Endothelial cell of umbilical vein (primary cell): ENCODE data around the gene DPYD. TPM values are rescaled to one million over a fixed set of nuclear protein-coding genes. Genes with fewer than 3 reads are reported as not detected.

Experiments
- BruUV-seq: library from RNA; stranded (reverse); fragments of 400-500 nt; replicated peaks from 2 replicates; lab custom pipeline; 2021; lab: Mats Ljungman, UMichigan
- CTCF ChIA-PET: fragments of 300-600, 350-600 bp; sonication (Branson Sonifier 250); formaldehyde crosslinking; loops from one replicate; lab custom pipeline; 2021; ENCODE audit warnings: antibody characterized with exemption, inconsistent platforms; lab: Charles Lee
- POLR2A ChIA-PET: fragments of 300-600, 350-600 bp; sonication (Branson Sonifier 250); formaldehyde crosslinking; loops from one replicate; lab custom pipeline; 2021; ENCODE audit warnings: antibody characterized with exemption, inconsistent platforms; lab: Charles Lee
- DNase-seq: peaks from one replicate; pipeline ENCODE4 v3.0.0-alpha.2; 2011; ENCODE audit warnings: low read depth, low spot score
- FAIRE-seq: peaks from 2 replicates; lab custom pipeline; 2011; peaks lifted over from hg19 to GRCh38; lab: Jason Lieb, UNC
- H2AFZ ChIP-seq: 2 replicates; pipeline ENCODE4 v1.6.0; 2012; ENCODE audit warnings: low read depth, low read length, control low read depth, inconsistent platforms
- H3K27ac ChIP-seq: 2 replicates; pipeline ENCODE4 v1.5.1; 2011; ENCODE audit warnings: low read depth, mild to moderate bottlenecking, control low read depth, low read length, moderate library complexity; ENCODE audit not compliant: insufficient read depth
- H3K27me3 ChIP-seq, 2 experiments: 2 replicates each; pipeline versions ENCODE4 v1.6.0 to v1.6.1; 2011; ENCODE audit warnings: low read length in 2 of 2, mixed read lengths in 1 of 2; ENCODE audit not compliant: control insufficient read depth in 2 of 2, insufficient read depth in 2 of 2
- H3K36me3 ChIP-seq, 2 experiments: 2 replicates in 1 of 2; 3 replicates in 1 of 2; pipeline ENCODE4 v1.5.1; 2011; ENCODE audit warnings: low read length in 2 of 2, mild to moderate bottlenecking in 1 of 2, moderate library complexity in 1 of 2; ENCODE audit not compliant: control insufficient read depth in 2 of 2, insufficient read depth in 2 of 2; ENCODE audit errors: extremely low read depth in 1 of 2
- H3K4me1 ChIP-seq: 3 replicates; pipeline ENCODE4 v1.5.1; 2011; ENCODE audit warnings: mild to moderate bottlenecking, low read length; ENCODE audit not compliant: control insufficient read depth, insufficient read depth; ENCODE audit errors: extremely low read depth
- H3K4me2 ChIP-seq: 2 replicates; pipeline ENCODE4 v1.6.1; 2011; ENCODE audit warnings: low read length, control low read depth, mixed read lengths; ENCODE audit not compliant: insufficient read depth
- H3K4me3 ChIP-seq, 3 experiments: fragments of 200-600 bp in 1 of 3; sonication (generic), shearing (Covaris generic) in 1 of 3; replicated peaks in 1 of 3; 2 replicates each; pipeline ENCODE4 v1.5.1; 2011 to 2016; ENCODE audit warnings: control low read depth in 3 of 3, low read length in 3 of 3, mild to moderate bottlenecking in 2 of 3, inconsistent platforms in 1 of 3, low read depth in 1 of 3, moderate library complexity in 1 of 3; ENCODE audit not compliant: insufficient read depth in 1 of 3
- H3K79me2 ChIP-seq: 2 replicates; pipeline ENCODE4 v1.6.0; 2012; ENCODE audit warnings: low read length, inconsistent platforms; ENCODE audit not compliant: control insufficient read depth, insufficient read depth
- H3K9ac ChIP-seq: replicated peaks from 2 replicates; pipeline ENCODE3; 2011; ENCODE audit warnings: low read length, control low read depth; ENCODE audit not compliant: insufficient read depth; ENCODE audit errors: extremely low read depth
- H3K9me1 ChIP-seq: replicated peaks from 3 replicates; pipeline ENCODE4 v1.6.0; 2011; ENCODE audit warnings: mild to moderate bottlenecking, low read length; ENCODE audit not compliant: control insufficient read depth, insufficient read depth; ENCODE audit errors: extremely low read depth
- H3K9me3 ChIP-seq: replicated peaks from 2 replicates; pipeline ENCODE4 v1.5.1; 2012; ENCODE audit warnings: low read length, inconsistent platforms; ENCODE audit not compliant: control insufficient read depth, insufficient read depth
- H4K20me1 ChIP-seq: replicated peaks from 2 replicates; pipeline ENCODE3; 2011; ENCODE audit warnings: mild to moderate bottlenecking, low read length; ENCODE audit not compliant: control insufficient read depth, insufficient read depth; ENCODE audit errors: extremely low read depth
- EZH2 ChIP-seq: IDR thresholded peaks from 2 replicates; pipeline ENCODE4 v1.6.1; 2012; ENCODE audit warnings: borderline replicate concordance, low read depth, mild to moderate bottlenecking, moderate library complexity, low read length, inconsistent platforms; ENCODE audit not compliant: severe bottlenecking
- FOS ChIP-seq: IDR thresholded peaks from 2 replicates; pipeline ENCODE4 v1.6.1; 2011; ENCODE audit warnings: mild to moderate bottlenecking, low read length, moderate library complexity, borderline replicate concordance; ENCODE audit not compliant: insufficient read depth
- GATA2 ChIP-seq: IDR thresholded peaks from 2 replicates; pipeline ENCODE4 v1.7.0; 2011; ENCODE audit warnings: low read depth, mild to moderate bottlenecking, moderate library complexity, mixed read lengths, low read length; ENCODE audit not compliant: insufficient read length, insufficient read depth
- JUN ChIP-seq: IDR thresholded peaks from 2 replicates; pipeline ENCODE4 v1.6.1; 2011; ENCODE audit warnings: borderline replicate concordance, low read depth; ENCODE audit not compliant: insufficient read length, insufficient read depth
- MYC ChIP-seq: IDR thresholded peaks from one replicate; pipeline ENCODE4 v1.6.1; 2011; ENCODE audit warnings: mild to moderate bottlenecking, low read depth, low read length
- POLR2A ChIP-seq: IDR thresholded peaks from 2 replicates; pipeline ENCODE4 v1.6.1; 2012; ENCODE audit warnings: low read depth, mild to moderate bottlenecking, control low read depth, low read length
- POLR2AphosphoS5 ChIP-seq: IDR thresholded peaks from 2 replicates; pipeline ENCODE4 v1.6.1; 2012; ENCODE audit warnings: low read depth, mild to moderate bottlenecking, control low read depth, low read length, moderate library complexity; ENCODE audit not compliant: insufficient read depth
- dilution Hi-C: fragments of 300-500 bp; cut with MboI; formaldehyde crosslinking; loops from one replicate; pipeline ENCODE4 v1.15.0; 2019; ENCODE audit warnings: low sequenced_read_pairs; ENCODE audit not compliant: extremely low pct_ligation_motif_present
- intact Hi-C: fragments of 100-400 bp; cut with micrococcal nuclease; formaldehyde crosslinking; loops from one replicate; pipeline ENCODE4 v1.10.0; 2022
- polyA plus RNA-seq, 4 experiments: library from polyadenylated mRNA; depleted of rRNA in 3 of 4; stranded (reverse) in 3 of 4; unstranded in 1 of 4; fragments of >200 nt; gene quantifications; 2 replicates each; pipeline versions ENCODE4 v1.2.1 to v1.2.3, GENCODE V29; 2011 to 2012; ENCODE audit warnings: missing spikeins in 1 of 4
- total RNA-seq: library from RNA; stranded (reverse); gene quantifications from 2 replicates; pipeline ENCODE4 v1.2.3, GENCODE V29; 2021
- TF ChIP-seq, protein P1 (sequence below): IDR thresholded peaks from 2 replicates; pipeline ENCODE4 v1.6.1; 2011; ENCODE audit not compliant: insufficient read depth, insufficient read length
- TF ChIP-seq, protein P2 (sequence below), 2 donors: IDR thresholded peaks; 1 replicate in 1 of 2; 2 replicates in 1 of 2; pipeline ENCODE4 v1.5.1; 2011; ENCODE audit warnings: low read length in 2 of 2, mild to moderate bottlenecking in 2 of 2, moderate library complexity in 2 of 2, control low read depth in 1 of 2, inconsistent platforms in 1 of 2, low read depth in 1 of 2; ENCODE audit not compliant: insufficient read depth in 1 of 2; ENCODE audit errors: extremely low read depth in 1 of 2

DPYD gene
- total and polyA plus RNA-seq, 2 donors (not counting 3 experiments of a cell fraction or from before 2014, with no cell fraction given) = 4.6 to 15.1 TPM

DNA sequence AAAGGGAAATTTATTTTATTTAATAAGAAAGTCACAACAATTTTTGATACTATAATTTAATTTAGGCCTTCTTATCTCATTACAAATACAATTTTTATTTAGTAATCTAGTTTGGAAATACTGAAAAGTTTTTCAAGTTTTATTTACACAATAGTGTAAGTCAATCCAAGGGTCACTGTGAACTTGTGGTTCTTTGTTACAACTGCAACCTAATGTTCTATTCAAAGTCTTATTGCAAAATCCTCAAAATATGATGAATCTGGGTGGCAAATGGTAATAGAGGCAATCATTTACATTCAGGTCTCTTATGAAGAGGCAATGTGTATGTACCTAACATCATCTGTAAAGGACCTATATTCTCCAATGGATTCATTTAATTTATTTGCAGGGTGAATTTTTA is 421.2 kb downstream of the DPYD start:
- POLR2A ChIA-PET = no interaction called here
- TF ChIP-seq MYC = no peak
- no peak for TF ChIP-seq POLR2AphosphoS5
- no peak for TF ChIP-seq JUN
- no peak for TF ChIP-seq FOS
- TF ChIP-seq, protein P1, sequence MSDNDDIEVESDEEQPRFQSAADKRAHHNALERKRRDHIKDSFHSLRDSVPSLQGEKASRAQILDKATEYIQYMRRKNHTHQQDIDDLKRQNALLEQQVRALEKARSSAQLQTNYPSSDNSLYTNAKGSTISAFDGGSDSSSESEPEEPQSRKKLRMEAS = no peak
- TF ChIP-seq POLR2A = no peak
- no peak for TF ChIP-seq EZH2
- TF ChIP-seq, protein P2, sequence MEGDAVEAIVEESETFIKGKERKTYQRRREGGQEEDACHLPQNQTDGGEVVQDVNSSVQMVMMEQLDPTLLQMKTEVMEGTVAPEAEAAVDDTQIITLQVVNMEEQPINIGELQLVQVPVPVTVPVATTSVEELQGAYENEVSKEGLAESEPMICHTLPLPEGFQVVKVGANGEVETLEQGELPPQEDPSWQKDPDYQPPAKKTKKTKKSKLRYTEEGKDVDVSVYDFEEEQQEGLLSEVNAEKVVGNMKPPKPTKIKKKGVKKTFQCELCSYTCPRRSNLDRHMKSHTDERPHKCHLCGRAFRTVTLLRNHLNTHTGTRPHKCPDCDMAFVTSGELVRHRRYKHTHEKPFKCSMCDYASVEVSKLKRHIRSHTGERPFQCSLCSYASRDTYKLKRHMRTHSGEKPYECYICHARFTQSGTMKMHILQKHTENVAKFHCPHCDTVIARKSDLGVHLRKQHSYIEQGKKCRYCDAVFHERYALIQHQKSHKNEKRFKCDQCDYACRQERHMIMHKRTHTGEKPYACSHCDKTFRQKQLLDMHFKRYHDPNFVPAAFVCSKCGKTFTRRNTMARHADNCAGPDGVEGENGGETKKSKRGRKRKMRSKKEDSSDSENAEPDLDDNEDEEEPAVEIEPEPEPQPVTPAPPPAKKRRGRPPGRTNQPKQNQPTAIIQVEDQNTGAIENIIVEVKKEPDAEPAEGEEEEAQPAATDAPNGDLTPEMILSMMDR (IDR thresholded peaks at IDR 0.05; ENCODE audit: extremely low read depth in 1 of 2, insufficient read depth in 1 of 2, low read depth in 1 of 2, low read length in 2 of 2) = no peak
- TF ChIP-seq GATA2 = no peak
- H3K27ac ChIP-seq = no peak overlapping the region
- no peaks in the 10 kb centered on the region for H3K36me3 ChIP-seq
- no peak overlapping the region for H3K9ac ChIP-seq
- H3K79me2 ChIP-seq = no peaks in the 10 kb centered on the region
- CTCF ChIA-PET = interaction anchor here (1.3 kb wide), 1 partner anchor 26 kb away, joined by 4 read pairs; no protein-coding TSS in a partner anchor
- no peaks in the 10 kb centered on the region for H4K20me1 ChIP-seq
- H3K4me1 ChIP-seq = no peaks in the 10 kb centered on the region
- H3K4me2 ChIP-seq = no peak overlapping the region
- DNase-seq (no peak), FAIRE-seq (no peak)
- no TSS peak for BruUV-seq
- H3K9me3 ChIP-seq = no peaks in the 10 kb centered on the region
- H3K27me3 ChIP-seq = no peaks in the 10 kb centered on the region
- H2AFZ ChIP-seq = no peak overlapping the region
- intact Hi-C loops (no loop called here), dilution Hi-C loops (no loop called here)
- no peak overlapping the region for H3K4me3 ChIP-seq
- no peaks in the 10 kb centered on the region for H3K9me1 ChIP-seq
